HG02938 (cell line): Measurements from ENCODE around the gene DENND11.
A peak's percentile ranks its signal among the peaks of the same experiment; 100 is the strongest.

ENCODE experiments used
- ATAC-seq: cut with Tn5 transposase; IDR thresholded peaks from one replicate; pipeline ENCODE4 v1.9.1; 2021; ENCODE audit warnings: mild to moderate bottlenecking, moderate library complexity; ENCODE audit not compliant: unreplicated experiment

The DENND11 gene, protein sequence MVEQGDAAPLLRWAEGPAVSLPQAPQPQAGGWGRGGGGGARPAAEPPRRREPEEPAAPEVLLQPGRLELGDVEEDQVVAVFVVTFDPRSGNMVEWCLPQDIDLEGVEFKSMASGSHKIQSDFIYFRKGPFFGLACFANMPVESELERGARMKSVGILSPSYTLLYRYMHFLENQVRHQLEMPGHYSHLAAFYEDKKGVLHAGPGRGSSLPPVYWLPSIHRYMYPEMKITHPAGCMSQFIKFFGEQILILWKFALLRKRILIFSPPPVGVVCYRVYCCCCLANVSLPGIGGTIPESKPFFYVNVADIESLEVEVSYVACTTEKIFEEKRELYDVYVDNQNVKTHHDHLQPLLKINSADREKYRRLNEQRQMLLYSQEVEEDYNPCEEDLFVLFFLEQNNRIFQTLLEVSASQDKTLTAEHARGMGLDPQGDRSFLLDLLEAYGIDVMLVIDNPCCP

DNA sequence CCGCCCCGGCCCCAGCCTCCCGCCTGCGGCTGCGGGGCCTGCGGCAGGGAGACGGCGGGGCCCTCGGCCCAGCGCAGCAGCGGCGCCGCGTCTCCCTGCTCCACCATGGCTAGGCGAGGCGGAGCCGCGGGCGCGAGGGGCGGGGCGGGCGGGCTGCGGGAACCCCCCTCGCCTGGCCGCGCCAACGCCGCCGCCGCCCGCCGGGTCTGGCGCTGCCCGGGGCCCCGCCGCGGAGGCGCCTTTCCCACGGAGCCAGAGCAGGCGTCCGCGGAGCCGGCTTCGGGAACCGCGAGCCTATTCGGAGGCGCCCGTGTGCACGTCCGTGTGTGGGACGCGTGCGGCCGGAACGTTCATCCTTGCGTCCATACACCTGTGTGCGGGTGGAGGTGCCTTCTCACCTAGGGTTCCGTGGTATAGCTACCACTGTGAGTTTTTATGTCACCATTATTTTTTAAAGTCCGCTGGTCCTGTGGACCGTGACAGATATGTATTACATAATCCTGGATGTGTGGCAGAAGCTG is at the start of gene DENND11:
Gene DENND11, minus strand, starts transcription at position 120 of the 521 bp plus-strand sequence. Its CDS starts 13 bp downstream, at position 107.
- ATAC-seq: peak; percentile 63

DNA sequence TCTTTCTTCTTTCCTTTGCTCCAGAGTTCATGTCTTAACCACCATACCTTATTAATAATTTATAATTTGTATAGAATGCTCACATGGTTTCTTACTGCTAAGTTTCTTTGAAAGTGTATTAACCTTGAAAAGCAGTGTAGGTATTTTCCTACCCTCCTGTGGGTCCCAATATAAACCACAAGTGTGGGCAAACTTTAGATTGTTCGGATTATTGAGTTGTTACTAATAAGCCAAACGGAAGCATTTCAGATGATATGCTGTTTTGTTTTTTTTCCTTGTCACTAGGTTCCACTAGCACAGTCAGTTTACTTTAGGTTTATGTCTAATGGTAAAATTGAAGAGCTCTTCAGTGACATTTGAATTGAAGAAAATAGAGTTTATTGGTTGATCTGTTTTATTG is 46.4 kb upstream of the DENND11 start:
- ATAC-seq: no peak

DNA sequence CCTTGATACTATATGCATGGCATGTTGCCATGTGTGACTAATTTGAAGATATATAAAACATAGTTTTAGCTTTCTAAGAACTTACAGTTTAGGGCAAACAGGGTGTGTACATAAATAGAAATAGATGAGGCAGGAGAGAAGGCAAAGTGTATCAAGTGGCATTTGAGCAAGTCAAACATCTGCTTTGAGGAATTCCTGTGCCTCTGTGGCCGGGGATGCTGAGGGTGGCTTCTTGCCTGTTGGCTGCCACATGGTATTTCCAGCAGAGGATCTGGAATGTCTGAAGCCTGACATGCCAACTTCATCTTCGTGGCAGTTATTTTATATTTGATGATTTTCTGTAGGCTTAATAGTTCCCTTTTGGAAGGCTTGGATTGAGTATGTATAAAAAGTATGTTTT is 42.2 kb upstream of the DENND11 start:
- no peak for ATAC-seq

DNA sequence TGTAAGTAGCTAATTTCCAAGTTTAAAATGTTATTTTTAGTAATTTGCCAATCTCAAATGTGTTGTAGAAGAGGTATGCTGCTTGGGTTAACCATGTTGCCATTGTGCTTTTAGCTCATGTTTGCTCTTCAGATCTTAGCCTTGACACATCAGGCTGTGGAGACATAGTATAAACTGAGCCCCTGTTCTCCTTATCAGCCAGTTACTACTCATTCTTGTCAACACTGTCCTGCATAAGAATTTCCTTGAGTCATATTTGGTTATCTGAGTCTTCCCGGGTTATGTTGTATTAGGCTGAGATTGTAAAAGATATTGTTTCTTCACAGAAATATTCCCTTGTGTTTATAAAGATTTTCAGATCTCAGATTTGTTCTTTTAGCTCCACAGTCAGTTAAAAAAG is 40.3 kb upstream of the DENND11 start:
- ATAC-seq: no peak

DNA sequence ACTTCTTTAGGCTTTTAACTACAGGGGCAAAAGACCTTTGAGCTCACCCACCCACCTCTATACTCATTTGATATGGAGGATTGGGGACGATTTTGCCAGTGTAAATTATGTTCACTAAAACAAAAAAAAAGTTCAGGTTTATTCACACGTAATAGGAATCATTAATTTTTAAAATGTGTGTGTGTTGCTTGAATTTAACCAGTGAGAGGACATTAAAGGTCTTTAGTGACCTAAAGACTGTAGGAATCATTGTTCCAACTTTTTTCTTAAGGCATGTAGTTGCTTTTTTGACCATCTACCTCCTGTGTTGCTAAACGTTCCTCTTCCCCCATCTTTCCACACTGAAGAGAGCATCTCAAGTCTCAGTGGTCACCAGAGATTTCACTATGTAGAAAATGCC is 37.3 kb upstream of the DENND11 start:
- no peak for ATAC-seq

DNA sequence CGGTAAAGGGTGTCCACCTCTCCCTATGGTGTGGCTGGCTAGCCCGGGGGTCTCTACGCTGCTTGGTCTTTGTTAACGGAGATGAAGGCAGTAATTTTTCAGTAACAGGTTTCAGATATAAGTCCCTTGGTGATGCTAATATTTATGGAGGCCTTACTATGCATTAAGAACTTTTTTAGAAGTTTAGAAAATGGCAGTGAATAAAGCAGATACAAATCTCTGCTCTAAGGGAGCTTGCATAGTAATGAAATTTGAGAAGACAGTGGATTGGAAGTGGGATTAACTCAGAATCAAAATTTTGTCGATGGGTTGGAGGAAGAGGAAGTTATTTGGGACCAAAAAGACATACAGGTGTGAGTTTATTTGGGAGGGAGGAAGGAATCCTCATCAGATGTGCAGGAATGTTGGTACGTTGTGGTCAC is 36.6 kb upstream of the DENND11 start:
- ATAC-seq: no peak

DNA sequence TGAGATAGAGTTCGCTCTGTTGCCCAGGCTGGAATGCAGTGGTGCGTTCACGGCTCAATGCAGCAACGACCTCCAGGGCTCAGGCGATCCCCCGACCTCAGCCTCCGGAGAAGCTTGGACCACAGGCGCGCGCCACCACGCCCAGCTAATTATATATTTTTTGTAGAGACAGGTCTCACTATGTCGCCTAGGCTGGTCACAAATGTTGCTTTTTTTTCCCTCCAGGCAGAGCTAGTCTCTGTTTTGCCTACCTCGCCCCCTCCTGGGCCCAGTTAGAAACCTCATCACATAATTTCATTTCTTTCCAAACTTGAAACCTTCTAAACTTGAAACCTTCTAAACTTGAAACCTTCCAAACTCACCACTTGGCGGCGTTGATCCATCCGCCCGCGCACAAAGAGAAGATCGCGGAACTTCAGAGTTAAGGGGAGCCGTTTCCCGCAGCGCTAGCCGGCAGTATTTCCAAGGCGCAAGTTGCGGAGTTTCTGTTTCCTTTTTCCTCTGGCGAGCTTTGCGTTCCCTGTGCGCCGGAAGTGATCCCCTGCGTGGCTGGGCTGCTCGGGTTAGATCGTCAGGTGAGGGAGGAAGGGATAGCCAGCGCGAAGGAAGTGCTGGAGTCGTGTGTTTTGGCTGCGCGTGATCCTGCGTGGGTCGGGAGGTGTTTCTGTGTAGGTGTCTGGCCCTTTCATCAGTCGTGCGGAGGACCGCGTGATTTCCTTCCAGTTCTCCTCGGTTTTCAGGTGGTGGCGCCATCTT is 36.0 kb upstream of the DENND11 start, which contains the start of gene SSBP1:
Gene SSBP1, plus strand, starts transcription at position 523 of the 756 bp plus-strand sequence. CDS start 809 bp downstream, outside the sequence.
- peak; percentile 89 for ATAC-seq

DNA sequence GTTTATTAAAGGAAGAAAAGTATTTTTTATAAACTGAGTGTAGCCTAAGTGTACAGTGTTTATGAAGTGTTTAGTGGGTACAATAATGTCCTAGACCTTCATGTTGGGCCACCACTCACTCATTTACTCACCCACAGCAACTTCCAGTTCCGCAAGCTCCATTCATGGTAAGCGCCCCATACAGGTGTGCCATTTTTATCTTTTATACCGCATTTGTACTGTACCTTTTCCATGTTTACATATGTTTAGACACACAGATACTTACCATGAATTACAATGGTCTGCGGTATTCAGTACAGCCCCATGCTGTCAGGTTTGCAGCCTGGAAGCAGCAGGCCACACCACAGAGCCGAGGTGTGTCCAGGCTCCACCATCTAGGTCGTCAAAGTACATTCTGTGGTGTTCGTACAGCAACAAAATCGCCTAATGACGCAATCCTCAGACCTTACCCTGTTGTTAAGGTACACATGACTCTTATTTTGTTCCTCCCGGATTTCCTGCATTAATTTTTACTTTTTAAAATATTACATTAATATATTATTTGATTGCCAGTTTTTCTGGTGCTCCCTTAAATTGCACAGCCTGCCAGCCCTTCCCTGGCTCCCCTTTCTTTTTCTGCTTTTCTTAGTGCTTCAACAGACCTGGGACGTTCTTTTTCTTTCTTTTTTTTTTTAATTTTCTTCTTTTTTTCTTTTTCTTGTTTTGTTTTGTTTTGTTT is 35.3 kb upstream of the DENND11 start:
- ATAC-seq: no peak

DNA sequence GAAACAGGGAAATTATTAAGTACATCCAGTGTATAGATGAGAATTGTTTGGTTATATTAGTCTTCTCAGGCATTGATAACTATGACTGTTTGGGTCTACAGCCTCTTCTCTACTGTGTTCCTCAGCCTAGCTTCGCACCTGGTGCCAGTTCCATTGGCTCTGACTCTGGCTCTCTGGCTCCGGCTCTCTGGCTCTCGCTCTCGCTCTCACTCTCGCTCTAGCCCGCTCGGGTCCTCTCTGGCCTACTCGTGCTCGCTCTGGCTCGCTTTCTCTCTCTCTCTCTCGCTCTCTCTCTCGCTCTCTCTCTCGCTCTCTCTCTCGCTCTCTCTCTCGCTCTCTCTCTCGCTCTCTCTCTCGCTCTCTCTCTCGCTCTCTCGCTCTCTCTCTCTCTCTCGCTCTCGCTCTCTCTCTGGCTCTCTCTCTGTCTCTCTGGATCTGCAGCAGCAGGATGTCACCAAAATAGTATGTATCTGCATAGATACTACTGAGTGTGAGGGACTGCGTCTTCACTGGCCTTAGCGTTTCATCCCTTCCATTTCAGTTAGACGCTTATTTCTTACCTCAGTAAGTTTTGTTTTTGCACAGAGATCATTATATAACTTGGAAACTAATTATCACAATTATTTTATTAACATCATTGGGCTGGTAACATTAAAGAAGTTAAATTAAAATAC is 29.6 kb upstream of the DENND11 start:
- ATAC-seq: no peak

DNA sequence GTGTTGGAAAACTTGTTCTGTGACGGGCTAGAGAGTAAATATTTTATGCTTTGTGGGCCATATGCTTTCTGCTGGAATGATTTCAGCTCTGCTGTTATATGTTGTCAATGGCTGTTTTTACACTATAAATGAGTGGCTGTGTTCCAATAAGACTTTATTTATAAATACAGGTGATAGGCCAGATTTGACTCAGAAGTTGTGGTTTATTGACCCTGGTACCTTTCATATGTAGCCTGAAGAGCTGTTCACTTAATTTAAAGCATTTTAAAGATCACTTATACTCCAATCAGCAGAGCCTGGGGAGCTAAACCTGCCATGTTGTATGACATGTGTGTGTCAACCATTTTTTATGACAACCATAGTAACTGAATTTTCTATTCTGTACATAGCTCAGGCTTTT is 27.1 kb upstream of the DENND11 start:
- no peak for ATAC-seq

DNA sequence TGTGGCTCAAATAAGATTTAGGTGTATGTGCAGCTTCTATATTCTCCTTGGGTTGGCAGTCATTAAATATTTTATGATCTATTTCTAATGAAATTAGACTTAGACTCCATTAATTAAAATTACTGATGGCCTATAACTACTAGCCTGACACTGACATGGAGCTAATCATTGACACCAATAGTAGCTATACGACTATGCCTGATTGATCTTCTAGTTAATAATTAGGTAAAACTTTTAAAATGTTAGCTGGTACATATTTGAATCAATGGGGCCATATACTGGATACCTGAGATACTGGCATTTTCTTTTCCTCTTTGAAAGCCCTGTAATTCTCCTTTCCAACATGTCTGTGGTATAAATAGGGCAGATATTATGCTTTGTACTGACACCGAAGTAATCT is 20.6 kb upstream of the DENND11 start:
- ATAC-seq: peak; percentile 65

DNA sequence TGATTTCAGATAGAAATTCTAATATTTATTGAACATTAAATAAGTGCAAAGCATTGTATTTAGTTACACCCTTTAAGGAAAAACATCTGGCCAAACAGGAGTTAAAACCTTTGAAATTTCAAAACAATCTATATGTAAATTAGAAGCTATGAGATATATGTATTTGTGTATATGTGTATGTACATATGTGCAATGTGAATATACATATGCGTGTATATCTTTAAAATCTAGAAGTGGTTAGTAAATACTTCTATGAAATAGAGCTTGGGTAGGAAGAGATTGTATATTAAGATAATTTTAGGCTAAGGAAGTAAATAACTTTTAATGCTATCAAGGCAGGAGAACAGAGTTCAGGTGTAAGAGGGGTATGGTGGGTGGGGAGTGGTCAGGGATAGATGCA is 15.5 kb upstream of the DENND11 start:
- ATAC-seq: no peak

DNA sequence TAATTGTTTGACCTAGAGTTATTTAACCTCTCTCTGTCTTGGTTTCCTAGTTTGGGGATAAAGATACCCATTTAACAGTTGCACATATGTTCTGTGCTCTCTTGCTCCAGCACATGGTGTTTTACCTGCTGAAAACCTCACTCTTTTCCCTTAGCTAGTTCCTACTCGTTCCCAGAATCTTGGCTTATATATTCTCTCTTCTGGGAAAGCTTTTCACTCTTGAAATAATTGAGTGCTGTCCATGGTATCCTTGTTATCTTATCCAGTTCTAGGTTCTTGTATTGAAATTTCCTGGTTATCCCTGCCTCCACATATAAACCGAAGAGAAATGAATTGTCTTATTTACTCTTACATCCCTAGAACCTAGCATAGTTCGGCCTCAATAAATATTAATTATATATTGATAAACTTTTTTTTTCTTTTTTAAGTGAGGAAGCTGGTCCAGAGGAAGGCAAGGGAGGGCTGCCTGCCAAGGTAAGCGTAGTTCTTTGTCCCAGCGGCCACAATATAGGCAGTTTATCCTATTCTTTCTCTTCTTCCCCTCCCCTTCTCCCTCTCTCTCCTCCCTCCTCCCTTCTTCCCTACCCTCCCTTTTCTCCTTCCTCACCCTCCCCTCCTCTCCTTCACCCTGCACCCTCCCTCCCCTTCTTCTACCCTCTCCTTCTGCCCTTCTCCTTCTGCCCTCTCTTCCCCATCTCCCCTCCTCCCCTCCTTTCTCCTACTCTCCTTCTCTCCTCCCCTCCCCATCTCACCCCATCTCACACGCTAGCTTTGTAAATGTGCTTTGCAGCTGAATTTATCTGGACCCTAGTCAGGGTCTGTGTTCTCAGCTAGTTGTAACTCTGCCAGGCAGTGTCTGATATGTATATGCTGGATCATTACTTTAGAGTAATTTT is 14.1 kb upstream of the DENND11 start:
- ATAC-seq: no peak

DNA sequence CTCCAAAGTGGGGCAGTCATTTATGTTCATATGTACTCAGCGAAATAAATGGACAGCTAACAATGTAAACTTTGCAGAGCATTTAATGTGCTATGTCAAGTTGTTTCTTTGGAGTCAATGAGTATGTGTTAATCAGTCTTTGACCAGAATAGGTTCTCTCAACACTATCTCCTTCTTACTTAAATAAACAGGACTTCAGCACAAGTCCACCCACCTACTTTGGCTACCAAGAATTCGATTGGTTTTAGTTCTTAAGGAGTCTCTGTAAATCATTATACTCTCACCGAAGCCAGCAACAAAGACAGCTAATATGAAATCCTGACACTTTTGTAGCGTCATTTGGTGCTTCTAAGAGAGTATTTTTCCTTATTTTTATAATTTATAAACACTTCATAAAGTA is 13.1 kb upstream of the DENND11 start:
- no peak for ATAC-seq

DNA sequence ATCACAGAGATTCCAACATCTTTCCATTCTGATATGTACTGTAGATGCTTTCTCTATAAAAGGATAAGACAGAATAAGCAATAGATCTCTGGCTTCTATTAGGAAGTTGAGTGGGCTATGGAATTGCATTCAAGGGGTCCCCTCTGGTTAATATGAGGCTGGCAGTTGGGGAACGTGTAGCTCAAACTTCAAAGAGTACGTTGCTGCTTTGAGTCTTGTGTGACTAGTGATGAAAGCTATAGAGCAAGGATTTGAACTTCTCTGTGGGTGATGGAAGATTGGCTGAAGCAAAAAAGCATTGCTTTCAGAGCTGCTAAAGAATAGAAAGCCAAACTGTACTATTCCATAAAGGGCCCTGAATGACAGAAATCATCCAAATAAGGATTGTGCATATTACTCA is 12.6 kb upstream of the DENND11 start:
- no peak for ATAC-seq

DNA sequence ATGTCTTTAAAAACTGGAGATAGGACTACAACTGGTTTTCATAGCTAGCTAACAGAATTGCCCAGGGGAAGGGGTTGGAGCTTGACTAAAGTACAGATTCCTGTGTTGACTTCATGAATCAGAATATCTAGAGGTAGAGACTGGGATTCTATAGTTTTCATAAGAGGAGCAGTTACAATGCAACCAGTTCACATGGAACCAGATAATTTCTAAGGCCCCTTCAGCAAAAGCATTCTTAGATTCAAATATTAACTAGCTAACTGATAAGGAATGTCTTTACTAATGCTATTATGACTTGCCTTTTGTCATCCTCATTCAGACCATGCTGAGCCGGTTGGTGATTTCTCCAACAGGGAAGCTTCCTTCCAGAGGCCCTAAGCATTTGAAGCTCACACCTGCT is 11.9 kb upstream of the DENND11 start:
- ATAC-seq: no peak

DNA sequence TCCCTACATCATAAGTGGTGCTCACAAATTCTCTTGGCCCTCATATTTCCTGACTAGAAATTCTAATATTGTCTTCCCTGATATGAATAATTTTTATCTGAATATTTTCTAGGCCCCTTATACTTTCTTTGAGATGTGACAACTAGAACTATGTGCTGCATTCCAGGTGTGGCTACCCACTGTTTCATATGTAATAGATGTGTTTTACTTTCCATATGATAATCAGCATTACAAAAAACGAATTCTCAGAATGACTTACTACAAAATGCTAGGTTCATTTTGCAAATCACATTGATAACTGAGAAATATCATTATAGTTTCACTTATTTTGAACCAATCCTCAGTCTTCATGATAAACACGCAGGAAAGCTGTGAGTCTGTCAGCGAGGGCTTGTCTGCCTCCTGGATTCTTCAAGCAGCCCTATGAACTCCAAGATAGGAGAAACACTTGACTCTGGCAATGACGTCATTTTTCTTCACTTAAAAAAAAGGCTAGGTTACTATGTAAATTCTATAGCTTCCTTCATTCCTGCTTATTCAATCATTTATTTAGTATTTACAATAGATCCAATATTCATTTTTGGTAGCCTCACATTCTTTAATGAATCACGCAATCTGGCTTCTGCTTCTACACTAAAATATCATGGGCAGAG is 10.8 kb upstream of the DENND11 start:
- no peak for ATAC-seq

DNA sequence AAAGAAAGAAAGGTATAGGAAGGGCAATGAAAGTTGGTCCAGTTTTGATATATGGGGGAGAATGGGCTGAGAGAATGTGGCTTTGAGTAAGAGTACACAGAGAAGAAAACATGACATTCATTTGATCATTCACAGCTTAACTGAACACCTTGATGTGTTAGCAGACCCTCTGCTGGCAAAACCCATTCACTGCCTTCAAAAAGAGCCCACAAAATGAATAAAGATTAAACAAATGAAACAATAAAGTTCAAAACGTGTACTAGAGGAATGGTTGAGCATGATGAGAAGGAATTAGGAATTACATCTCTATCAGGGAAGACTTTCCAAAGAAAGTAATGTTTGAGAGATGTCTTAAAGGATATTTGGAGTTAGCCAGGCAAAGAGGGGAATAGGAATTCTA is 8.3 kb upstream of the DENND11 start:
- no peak for ATAC-seq

DNA sequence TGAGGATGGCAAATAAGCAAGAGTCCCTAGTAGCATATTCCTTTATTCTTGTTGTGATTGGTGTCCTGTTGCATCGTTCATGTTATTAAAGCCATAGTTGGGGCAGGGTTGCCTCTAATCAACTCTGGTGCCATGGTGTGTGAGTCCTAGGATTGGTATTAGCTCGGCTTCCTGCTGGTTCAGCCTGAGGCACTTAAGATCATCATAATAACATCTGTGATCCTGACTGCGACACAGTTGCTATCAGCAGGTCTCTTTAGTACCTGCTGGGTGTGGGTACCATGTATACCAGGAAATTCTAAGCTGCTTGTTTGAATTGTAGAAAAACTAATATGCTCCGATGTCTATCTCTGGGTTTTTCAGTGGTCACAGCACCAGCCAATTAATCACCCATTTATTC is 7.8 kb upstream of the DENND11 start:
- no peak for ATAC-seq
